Esophagus muscularis mucosa (tissue), 4 donors: ENCODE measurements around the gene SOX5. TPM values are rescaled to one million over a fixed set of nuclear protein-coding genes. Genes with fewer than 3 reads are reported as not detected.

Experiments
- DNase-seq: peaks from one replicate; pipeline ENCODE4 v3.0.0-alpha.2; 2017; ENCODE audit errors: extremely low spot score
- H3K27ac ChIP-seq, 4 donors: fragments of 200-600 bp; sonication (generic); replicated peaks in 1 of 4; 1 replicate in 3 of 4; 2 replicates in 1 of 4; pipeline ENCODE4 v1.5.1; 2016 to 2019; ENCODE audit warnings: mild to moderate bottlenecking in 1 of 4
- H3K27me3 ChIP-seq, 4 donors: fragments of 200-600 bp; sonication (generic); one replicate each; pipeline versions ENCODE4 v1.5.1 to v1.6.0; 2016 to 2019
- H3K36me3 ChIP-seq, 4 donors: fragments of 200-600 bp; sonication (generic); one replicate each; pipeline ENCODE4 v1.5.1; 2016 to 2019
- H3K4me1 ChIP-seq, 4 donors: fragments of 200-600 bp; sonication (generic); one replicate each; pipeline ENCODE4 v1.5.1; 2016 to 2019
- H3K4me3 ChIP-seq, 4 donors: fragments of 200-600 bp; sonication (generic); 1 replicate in 2 of 4; 2 replicates in 2 of 4; pipeline ENCODE4 v1.5.1; 2016 to 2019; ENCODE audit warnings: mild to moderate bottlenecking in 4 of 4, moderate library complexity in 1 of 4
- H3K9me3 ChIP-seq, 4 donors: fragments of 200-600 bp; sonication (generic); 1 replicate in 3 of 4; 2 replicates in 1 of 4; pipeline ENCODE4 v1.5.1; 2016 to 2019
- EP300 ChIP-seq: sonication (generic); formaldehyde crosslinking; IDR thresholded peaks from one replicate; pipeline ENCODE4 v1.6.1; 2017; ENCODE audit warnings: antibody characterized with exemption
- POLR2A ChIP-seq: fragments of 450-650 bp; IDR thresholded peaks from one replicate; pipeline ENCODE4 v1.6.1; 2017; ENCODE audit warnings: antibody characterized with exemption, moderate library complexity, mild to moderate bottlenecking, low read depth
- POLR2AphosphoS5 ChIP-seq, 2 donors: sonication (generic); formaldehyde crosslinking; IDR thresholded peaks; one replicate each; pipeline ENCODE4 v1.6.1; 2017; ENCODE audit warnings: antibody characterized with exemption in 2 of 2
- WGBS: methylation state at CpG from one replicate; pipeline ENCODE4 v1.1.5; 2018; 5-methylcytosine and 5-hydroxymethylcytosine counted together
- intact Hi-C: fragments of 100-400 bp; cut with DNase I; formaldehyde crosslinking; loops from one replicate; pipeline ENCODE4 v1.15.1; 2023
- total RNA-seq, 4 donors: library from RNA; depleted of rRNA; stranded (reverse); fragments of >200 nt; gene quantifications; one replicate each; pipeline versions ENCODE4 v1.1.0 to v1.2.1, GENCODE V29; 2016
- TF ChIP-seq, protein P1 (sequence below), 3 experiments: fragments of 200-600 bp in 2 of 3; fragments of 450-650 bp in 1 of 3; sonication (generic) in 2 of 3; IDR thresholded peaks; one replicate each; pipeline ENCODE4 v1.5.1; 2017 to 2019; ENCODE audit warnings: antibody characterized with exemption in 3 of 3, mild to moderate bottlenecking in 2 of 3, moderate library complexity in 1 of 3

The SOX5 gene
- total RNA-seq, 4 donors from 2014 or later = 7.1 to 11.6 (median 8.8) TPM

DNA sequence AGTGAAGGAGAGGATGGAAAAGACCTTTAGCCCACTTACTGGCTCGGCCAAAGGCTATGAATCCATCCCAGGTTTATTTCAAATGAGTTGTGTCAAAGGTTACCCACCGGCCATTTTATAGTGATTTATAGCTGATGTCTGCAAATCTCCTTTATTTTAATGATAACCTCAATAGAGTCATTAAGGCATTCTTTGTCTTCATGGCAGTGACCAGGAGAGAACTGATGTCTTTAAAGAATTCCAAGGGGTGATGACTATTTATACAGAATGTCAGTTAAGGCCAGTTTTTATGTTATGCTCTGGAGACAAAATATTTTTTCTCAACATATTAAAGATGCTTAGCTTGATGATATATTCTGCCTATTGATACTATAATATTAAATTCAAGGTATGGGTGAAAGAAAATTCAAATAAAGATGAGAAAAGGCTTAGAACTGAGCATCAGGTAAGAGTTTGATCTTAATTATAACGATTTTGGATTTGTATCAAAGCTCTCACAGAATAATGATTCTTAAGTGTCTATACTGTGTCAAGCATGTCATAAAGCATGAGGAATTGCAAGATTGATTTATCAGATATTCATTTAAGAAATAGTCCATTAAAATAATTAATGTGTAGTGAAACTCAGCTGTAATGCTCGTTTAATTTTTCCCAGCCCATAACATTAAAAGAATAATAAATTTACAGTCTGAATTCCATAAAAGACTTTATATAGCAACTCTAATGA, 361.5 kb downstream of the SOX5 start:
- Histone ChIP-seq H3K4me1 (no peaks in the 10 kb centered on the region), H3K9me3 (no peaks in the 10 kb centered on the region), H3K27ac (no peak overlapping the region), H3K27me3 (no peaks in the 10 kb centered on the region), H3K4me3 (no peak overlapping the region), H3K36me3 (no peaks in the 10 kb centered on the region)
- intact Hi-C loops = no loop called here
- no peak for DNase-seq
- TF ChIP-seq POLR2AphosphoS5 (IDR thresholded peaks at IDR 0.05) (no peak), POLR2A (no peak), EP300 (no peak)
- TF ChIP-seq, protein P1, sequence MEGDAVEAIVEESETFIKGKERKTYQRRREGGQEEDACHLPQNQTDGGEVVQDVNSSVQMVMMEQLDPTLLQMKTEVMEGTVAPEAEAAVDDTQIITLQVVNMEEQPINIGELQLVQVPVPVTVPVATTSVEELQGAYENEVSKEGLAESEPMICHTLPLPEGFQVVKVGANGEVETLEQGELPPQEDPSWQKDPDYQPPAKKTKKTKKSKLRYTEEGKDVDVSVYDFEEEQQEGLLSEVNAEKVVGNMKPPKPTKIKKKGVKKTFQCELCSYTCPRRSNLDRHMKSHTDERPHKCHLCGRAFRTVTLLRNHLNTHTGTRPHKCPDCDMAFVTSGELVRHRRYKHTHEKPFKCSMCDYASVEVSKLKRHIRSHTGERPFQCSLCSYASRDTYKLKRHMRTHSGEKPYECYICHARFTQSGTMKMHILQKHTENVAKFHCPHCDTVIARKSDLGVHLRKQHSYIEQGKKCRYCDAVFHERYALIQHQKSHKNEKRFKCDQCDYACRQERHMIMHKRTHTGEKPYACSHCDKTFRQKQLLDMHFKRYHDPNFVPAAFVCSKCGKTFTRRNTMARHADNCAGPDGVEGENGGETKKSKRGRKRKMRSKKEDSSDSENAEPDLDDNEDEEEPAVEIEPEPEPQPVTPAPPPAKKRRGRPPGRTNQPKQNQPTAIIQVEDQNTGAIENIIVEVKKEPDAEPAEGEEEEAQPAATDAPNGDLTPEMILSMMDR (IDR thresholded peaks at IDR 0.05) = no peak
- 76% methylated on average over 4 of the region's 4 CpGs for WGBS

GRCh38 chr12:23585782-23586163, 363.7 kb downstream of the SOX5 start:
- no peak for TF ChIP-seq POLR2A
- no peak for TF ChIP-seq EP300
- TF ChIP-seq, protein P1 (IDR thresholded peaks at IDR 0.05) = no peak
- TF ChIP-seq POLR2AphosphoS5 (IDR thresholded peaks at IDR 0.05) = no peak
- WGBS = 82% methylated on average over 11 of the region's 11 CpGs
- intact Hi-C loops = no loop called here

DNA sequence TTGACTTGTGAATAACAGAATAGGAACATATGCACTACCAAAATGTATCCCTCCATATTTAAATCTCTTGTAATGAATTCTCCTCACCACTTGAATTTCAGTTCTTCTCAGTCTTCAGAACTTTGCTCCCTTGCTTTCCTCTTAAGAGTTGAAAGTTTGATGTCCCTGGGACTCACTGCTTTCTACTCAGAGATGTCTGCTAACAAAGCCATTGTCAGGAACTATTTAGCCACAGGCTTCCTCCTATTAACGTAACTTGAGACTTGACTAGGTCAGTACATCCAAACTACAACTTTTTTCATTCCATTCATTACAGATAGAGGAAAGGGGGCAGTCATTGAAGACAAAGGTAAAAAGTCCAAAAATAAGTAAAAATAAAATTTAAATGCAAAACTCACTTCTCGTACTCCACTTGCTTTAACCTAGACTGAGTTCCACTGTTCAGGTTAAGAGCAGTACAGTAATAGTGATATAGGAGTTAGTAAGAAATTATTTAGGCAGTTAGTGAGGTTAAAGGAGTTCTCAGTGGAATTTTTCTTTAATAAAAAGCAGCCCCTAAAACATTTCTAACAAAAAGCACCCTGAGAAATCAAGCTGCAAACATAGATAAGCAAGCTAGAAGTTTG, 364.2 kb downstream of the SOX5 start:
- Histone ChIP-seq H3K27ac (no peak overlapping the region), H3K27me3 (no peaks in the 10 kb centered on the region), H3K4me3 (no peak overlapping the region), H3K4me1 (no peaks in the 10 kb centered on the region), H3K36me3 (no peaks in the 10 kb centered on the region), H3K9me3 (no peaks in the 10 kb centered on the region)
- 88% methylated on average over 2 of the region's 2 CpGs for WGBS
- intact Hi-C loops = no loop called here
- DNase-seq = no peak
- TF ChIP-seq POLR2AphosphoS5 (IDR thresholded peaks at IDR 0.05) (no peak), EP300 (no peak), POLR2A (no peak)
- TF ChIP-seq, protein P1 (IDR thresholded peaks at IDR 0.05) = no peak

More at GRCh38 chr12:23585782-23586163, 363.7 kb downstream of the SOX5 start:
- DNase-seq = no peak
- no peaks in the 10 kb centered on the region for H3K4me1 ChIP-seq
- H3K36me3 ChIP-seq = no peaks in the 10 kb centered on the region
- H3K27me3 ChIP-seq = no peaks in the 10 kb centered on the region
- H3K9me3 ChIP-seq = no peaks in the 10 kb centered on the region
- no peak overlapping the region for H3K27ac ChIP-seq
- H3K4me3 ChIP-seq = no peak overlapping the region

DNA sequence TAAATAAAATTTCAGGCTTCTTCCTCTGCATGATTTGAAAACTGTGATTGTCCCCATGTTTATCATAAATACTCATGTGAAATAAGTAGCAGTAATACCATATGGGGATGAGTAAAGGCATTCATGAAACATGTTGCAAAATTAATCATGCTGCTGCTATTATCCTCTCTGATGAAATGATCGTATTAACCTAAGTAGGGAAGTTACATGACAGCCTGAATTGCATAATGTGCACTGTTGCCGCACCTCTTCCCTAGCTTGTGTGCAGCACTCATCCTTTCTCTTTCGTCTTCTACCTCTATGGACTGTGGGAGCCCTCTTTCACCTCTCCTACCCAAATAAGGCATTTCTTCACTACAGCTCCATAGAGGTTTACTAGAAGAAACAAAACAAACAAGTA, 367.6 kb downstream of the SOX5 start:
- Histone ChIP-seq H3K4me1 (no peaks in the 10 kb centered on the region), H3K4me3 (no peak overlapping the region), H3K9me3 (no peaks in the 10 kb centered on the region), H3K27me3 (no peaks in the 10 kb centered on the region), H3K36me3 (no peaks in the 10 kb centered on the region), H3K27ac (no peak overlapping the region)
- 97% methylated on average over 3 of the region's 3 CpGs for WGBS
- intact Hi-C loops = no loop called here
- no peak for DNase-seq
- TF ChIP-seq EP300 (no peak), POLR2A (no peak)

- DNase-seq = no peak
- no peak for TF ChIP-seq EP300
- no peak for TF ChIP-seq POLR2A
- TF ChIP-seq, protein P1 (IDR thresholded peaks at IDR 0.05) = no peak
- no peak for TF ChIP-seq POLR2AphosphoS5 (IDR thresholded peaks at IDR 0.05)
- intact Hi-C loops = no loop called here
- no peaks in the 10 kb centered on the region for H3K9me3 ChIP-seq
- H3K4me3 ChIP-seq = no peak overlapping the region
- WGBS = 93% methylated on average over 1 of the region's 1 CpG
- no peaks in the 10 kb centered on the region for H3K4me1 ChIP-seq
- no peaks in the 10 kb centered on the region for H3K36me3 ChIP-seq
- no peaks in the 10 kb centered on the region for H3K27me3 ChIP-seq
- H3K27ac ChIP-seq = no peak overlapping the region
These were observed 370.2 kb downstream of the SOX5 start for GRCh38 chr12:23579257-23579656.
